Upper lobe of left lung (tissue), 4 donors: ENCODE results near the gene FAM171A2.

Experiments used
- CTCF ChIP-seq, 6 experiments: fragments of 450-650 bp in 4 of 6; fragments of 200-600 bp in 2 of 6; sonication (generic) in 2 of 6; IDR thresholded peaks; one replicate each; pipeline ENCODE4 v1.5.1; 2016 to 2019; ENCODE audit warnings: antibody characterized with exemption in 6 of 6
- POLR2A ChIP-seq, 4 donors: fragments of 450-650 bp; IDR thresholded peaks; one replicate each; pipeline ENCODE4 v1.5.1; 2016 to 2017; ENCODE audit warnings: antibody characterized with exemption in 4 of 4, mild to moderate bottlenecking in 2 of 4
- POLR2AphosphoS5 ChIP-seq, 2 donors: sonication (generic); formaldehyde crosslinking; IDR thresholded peaks; one replicate each; pipeline ENCODE4 v1.5.1; 2017; ENCODE audit warnings: antibody characterized with exemption in 2 of 2

GRCh38 chr17:44378171-44378705, 14.6 kb upstream of the FAM171A2 start:
- TF ChIP-seq CTCF (IDR thresholded peaks at IDR 0.05) (no peak), POLR2A (IDR thresholded peaks at IDR 0.05) (no peak), POLR2AphosphoS5 (IDR thresholded peaks at IDR 0.05) (no peak)
